Camera-type eye (tissue), 1 donor: ENCODE measurements around the gene BDNF. TPM values are rescaled to one million over a fixed set of nuclear protein-coding genes. Genes with fewer than 3 reads are reported as not detected.

ENCODE experiments used
- total RNA-seq: library from RNA; depleted of rRNA; stranded (reverse); fragments of >200 nt; gene quantifications from one replicate; pipeline ENCODE4 v1.2.3, GENCODE V29; 2014

BDNF gene
- total RNA-seq, result 5.2 TPM

GRCh38 chr11:27700351-27701301, at the start of gene BDNF:
TSS of gene BDNF (minus strand) at chr11:27700455. CDS start at chr11:27658564, 41,891 bp downstream.

Other genes starting within 250 kb of the BDNF start
- 350 TPM for gene LGR4, start 227.7 kb downstream of the BDNF start, total RNA-seq
- gene LIN7C, start 193.7 kb downstream of the BDNF start, total RNA-seq, result 130 TPM